HepG2 (cell line): Measurements from ENCODE around the gene NHSL1. TPM values are rescaled to one million over a fixed set of nuclear protein-coding genes. Genes with fewer than 3 reads are reported as not detected.
A peak's percentile ranks its signal among the peaks of the same experiment; 100 is the strongest.

ENCODE experiments used
- ATAC-seq: fragments of 200-7000 bp; cut with Tn5 transposase; 3 replicates; pipeline ENCODE4 v1.9.1; 2020; ENCODE audit warnings: mild to moderate bottlenecking, moderate library complexity
- BruUV-seq: library from RNA; stranded (reverse); fragments of 400-500 nt; replicated peaks from 2 replicates; lab custom pipeline; 2021; lab: Mats Ljungman, UMichigan
- CTCF ChIA-PET: fragments of 300-600 bp; formaldehyde crosslinking; extraction: SDS; loops from one replicate; lab custom pipeline; 2021; ENCODE audit warnings: low total read pairs, inconsistent platforms, low intra/inter-chr PET ratio; lab: Yijun Ruan, JAX
- POLR2A ChIA-PET: fragments of 350-600 bp; sonication (Branson Sonifier 250); formaldehyde crosslinking; loops from one replicate; lab custom pipeline; 2020; ENCODE audit warnings: antibody characterized with exemption, inconsistent platforms; lab: Yijun Ruan, JAX
- DNase-seq: peaks from one replicate; pipeline ENCODE4 v3.0.0-alpha.2; 2015; ENCODE audit warnings: low spot score
- FAIRE-seq: peaks from 3 replicates; lab custom pipeline; 2011; peaks lifted over from hg19 to GRCh38; lab: Jason Lieb, UNC
- H2AFZ ChIP-seq: one replicate; pipeline ENCODE4 v1.6.1; 2011; ENCODE audit warnings: low read length, inconsistent platforms
- H3K27ac ChIP-seq: fragments of 300-600 bp; 3 replicates; pipeline ENCODE4 v1.8.0; 2011; ENCODE audit warnings: mixed run types, mild to moderate bottlenecking, mixed read lengths, low read length, inconsistent platforms; ENCODE audit not compliant: insufficient read depth; ENCODE audit errors: extremely low read length
- H3K27me3 ChIP-seq, 2 experiments: fragments of 200-600 bp in 1 of 2; 2 replicates in 1 of 2; 3 replicates in 1 of 2; pipeline versions ENCODE4 v1.6.0 to v1.8.0; 2011; ENCODE audit warnings: low read length in 2 of 2, mild to moderate bottlenecking in 2 of 2, moderate library complexity in 2 of 2, inconsistent platforms in 1 of 2; ENCODE audit not compliant: insufficient read depth in 2 of 2, control insufficient read depth in 1 of 2
- H3K36me3 ChIP-seq, 2 experiments: fragments of 200-600 bp in 1 of 2; replicated peaks in 1 of 2; 2 replicates in 1 of 2; 3 replicates in 1 of 2; pipeline versions ENCODE4 v1.5.1 to v1.8.0; 2011; ENCODE audit warnings: low read length in 2 of 2, inconsistent platforms in 1 of 2; ENCODE audit not compliant: insufficient read depth in 2 of 2, control insufficient read depth in 1 of 2
- H3K4me1 ChIP-seq: 2 replicates; pipeline ENCODE4 v1.5.1; 2012; ENCODE audit warnings: low read length, inconsistent platforms; ENCODE audit not compliant: insufficient read depth
- H3K4me2 ChIP-seq: 2 replicates; pipeline ENCODE4 v1.6.0; 2011; ENCODE audit warnings: low read depth, low read length, inconsistent platforms
- H3K4me3 ChIP-seq, 3 experiments: fragments of 200-600 bp in 1 of 3; sonication (generic), shearing (Covaris generic) in 1 of 3; replicated peaks in 1 of 3; 2 replicates each; pipeline ENCODE4 v1.5.1; 2011 to 2016; ENCODE audit warnings: low read length in 3 of 3, inconsistent platforms in 2 of 3, low read depth in 2 of 3, mild to moderate bottlenecking in 2 of 3, control low read depth in 1 of 3, mixed read lengths in 1 of 3; ENCODE audit not compliant: insufficient read depth in 1 of 3
- H3K79me2 ChIP-seq: one replicate; pipeline ENCODE4 v1.6.1; 2011; ENCODE audit warnings: low read length, inconsistent platforms; ENCODE audit not compliant: insufficient read depth
- H3K9ac ChIP-seq: 2 replicates; pipeline ENCODE4 v1.6.0; 2011; ENCODE audit warnings: mild to moderate bottlenecking, low read depth, low read length, inconsistent platforms; ENCODE audit not compliant: insufficient read depth
- H3K9me3 ChIP-seq: 2 replicates; pipeline ENCODE4 v1.5.1; 2012; ENCODE audit warnings: mild to moderate bottlenecking, low read length
- H4K20me1 ChIP-seq: 2 replicates; pipeline ENCODE4 v1.6.0; 2011; ENCODE audit warnings: inconsistent platforms, mild to moderate bottlenecking, low read length, moderate library complexity; ENCODE audit not compliant: insufficient read depth
- CCAR2 ChIP-seq: fragments of 200-400 bp; formaldehyde crosslinking; optimal IDR thresholded peaks from 2 replicates; pipeline ENCODE3; 2018; ENCODE audit warnings: low read depth, mild to moderate bottlenecking, low read length, moderate library complexity
- RORA ChIP-seq: sonication (generic); formaldehyde crosslinking; IDR thresholded peaks from 2 replicates; pipeline ENCODE4 v1.5.0; 2020; ENCODE audit warnings: mild to moderate bottlenecking, missing genetic modification reagents, moderate library complexity
- ZBTB26 ChIP-seq: IDR thresholded peaks from 2 replicates; pipeline ENCODE4 v1.6.1; 2016; ENCODE audit warnings: missing compliant biosample characterization, missing genetic modification reagents, borderline replicate concordance
- ZNF121 ChIP-seq: sonication (generic); formaldehyde crosslinking; IDR thresholded peaks from 2 replicates; pipeline ENCODE4 v1.5.0; 2020; ENCODE audit warnings: mild to moderate bottlenecking, missing genetic modification reagents
- WGBS: methylation state at CpG from one replicate; pipeline ENCODE4 v1.1.6; 2017; ENCODE audit warnings: low lambda C conversion rate; 5-methylcytosine and 5-hydroxymethylcytosine counted together
- in situ Hi-C: cut with HindIII; loops from 2 replicates; pipeline ENCODE4 v1.10.0; 2017; ENCODE audit warnings: low pct_unique_long_range_greater_than_20kb; ENCODE audit not compliant: extremely low pct_ligation_motif_present
- intact Hi-C: fragments of 100-400 bp; cut with micrococcal nuclease; formaldehyde crosslinking; loops from one replicate; pipeline ENCODE4 v1.10.0; 2022; ENCODE audit not compliant: unreplicated experiment
- polyA plus RNA-seq, 8 experiments: library from polyadenylated mRNA; depleted of rRNA in 3 of 8; stranded (reverse) in 7 of 8; unstranded in 1 of 8; fragments of >200 nt; fragmentation: Illumina TruSeq in 4 of 8; extraction: Trizol in 4 of 8; gene quantifications; 2 replicates each; pipeline versions ENCODE4 v1.2.1 to v1.2.3, GENCODE V29; 2011 to 2016; ENCODE audit warnings: low read depth in 4 of 8, missing spikeins in 1 of 8, mixed read lengths in 1 of 8; ENCODE audit not compliant: insufficient read depth in 1 of 8
- total RNA-seq, 5 experiments: library from RNA; depleted of rRNA; stranded (reverse); fragments of >200 nt; fragmentation: Illumina TruSeq; extraction: Trizol; gene quantifications; 2 replicates each; pipeline ENCODE4 v1.2.3, GENCODE V29; 2016; ENCODE audit warnings: low read depth in 1 of 5
- TF ChIP-seq, protein P1 (sequence below): sonication (generic); formaldehyde crosslinking; conservative IDR thresholded peaks from 2 replicates; pipeline ENCODE4 v1.8.1; 2023; ENCODE audit warnings: missing genetic modification reagents

NHSL1 gene
- total and polyA plus RNA-seq, 2 of the 13 experiments (the other 11 are each of a cell fraction or from before 2014, with no cell fraction given) = 24.9 to 53.6 TPM

- Histone ChIP-seq H3K36me3 (peaks cover 0 to 2% of the 10 kb centered on the region in 2 experiments; a peak in 4 of 5 replicates), H3K4me1 (peaks cover 64% of the 10 kb centered on the region), H3K27ac (no peak overlapping the region), H4K20me1 (no peaks in the 10 kb centered on the region; the same call in 1 of the 2 replicates), H3K27me3 (no peaks in the 10 kb centered on the region), H3K79me2 (peaks cover 84% of the 10 kb centered on the region), H3K9ac (no peak overlapping the region), H3K4me2 (no peak overlapping the region), H3K4me3 (no peak overlapping the region), H3K9me3 (no peaks in the 10 kb centered on the region), H2AFZ (no peak overlapping the region)
- in situ Hi-C loops (no loop called here), intact Hi-C loops (no loop called here)
- DNase-seq (no peak), ATAC-seq (no peak), FAIRE-seq (no peak)
- no peak for TF ChIP-seq RORA
- no peak for TF ChIP-seq CCAR2
- peak; percentile 69; the same call in 1 of the 2 replicates for TF ChIP-seq ZNF121 (CRISPR knock-in tag)
- no TSS peak for BruUV-seq
- CTCF ChIA-PET = no interaction called here
- 96% methylated on average over 2 of the region's 2 CpGs for WGBS
- POLR2A ChIA-PET = no interaction called here
Measured at GRCh38 chr6:138531387-138531786, 32.1 kb upstream of the NHSL1 start.

DNA sequence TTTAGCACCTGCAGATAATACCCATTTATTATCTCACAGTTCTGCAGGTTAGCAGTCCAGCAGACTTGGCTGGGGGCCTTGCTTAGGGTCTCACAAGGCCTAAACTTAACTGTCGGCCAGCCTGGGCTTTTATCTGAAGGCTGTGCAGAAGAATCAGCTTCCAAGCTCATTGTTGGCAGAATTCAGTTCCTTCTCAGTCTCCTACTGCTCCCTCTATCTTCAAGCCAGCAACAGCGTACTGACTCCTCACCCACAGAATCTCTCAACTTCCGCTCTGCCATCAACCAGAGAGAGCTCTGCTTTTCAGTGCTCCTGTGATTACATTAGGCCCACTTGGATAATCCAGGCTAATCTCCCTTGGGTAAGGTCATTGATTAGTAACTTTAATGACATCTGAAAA, 30.2 kb upstream of the NHSL1 start:
- TF ChIP-seq, protein P1, sequence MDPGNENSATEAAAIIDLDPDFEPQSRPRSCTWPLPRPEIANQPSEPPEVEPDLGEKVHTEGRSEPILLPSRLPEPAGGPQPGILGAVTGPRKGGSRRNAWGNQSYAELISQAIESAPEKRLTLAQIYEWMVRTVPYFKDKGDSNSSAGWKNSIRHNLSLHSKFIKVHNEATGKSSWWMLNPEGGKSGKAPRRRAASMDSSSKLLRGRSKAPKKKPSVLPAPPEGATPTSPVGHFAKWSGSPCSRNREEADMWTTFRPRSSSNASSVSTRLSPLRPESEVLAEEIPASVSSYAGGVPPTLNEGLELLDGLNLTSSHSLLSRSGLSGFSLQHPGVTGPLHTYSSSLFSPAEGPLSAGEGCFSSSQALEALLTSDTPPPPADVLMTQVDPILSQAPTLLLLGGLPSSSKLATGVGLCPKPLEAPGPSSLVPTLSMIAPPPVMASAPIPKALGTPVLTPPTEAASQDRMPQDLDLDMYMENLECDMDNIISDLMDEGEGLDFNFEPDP (CRISPR knock-in tag) = 0 out of 2 replicates have a peak, but pooled peaks have one; percentile 70
- no peak for TF ChIP-seq ZBTB26 (CRISPR knock-in tag)
- no peak overlapping the region for H2AFZ ChIP-seq
- BruUV-seq = no TSS peak
- H3K4me3 ChIP-seq = no peak overlapping the region
- no peaks in the 10 kb centered on the region for H3K27me3 ChIP-seq
- no peaks in the 10 kb centered on the region for H3K9me3 ChIP-seq
- H3K79me2 ChIP-seq = peaks cover 74% of the 10 kb centered on the region
- DNase-seq (no peak), FAIRE-seq (no peak), ATAC-seq (no peak)
- 96% methylated on average over 3 of the region's 3 CpGs for WGBS
- in situ Hi-C loops (no loop called here), intact Hi-C loops (no loop called here)
- no peaks in the 10 kb centered on the region; a peak in 2 of 5 replicates for H3K36me3 ChIP-seq
- H3K9ac ChIP-seq = no peak overlapping the region
- peak overlapping the region; percentile 12 for H3K27ac ChIP-seq
- no peaks in the 10 kb centered on the region; the same call in 1 of the 2 replicates for H4K20me1 ChIP-seq
- no peak overlapping the region for H3K4me2 ChIP-seq
- CTCF ChIA-PET = no interaction called here
- POLR2A ChIA-PET = no interaction called here
- H3K4me1 ChIP-seq = peaks cover 55% of the 10 kb centered on the region
